ENCODE results near the gene KPNB1.

The KPNB1 gene

GRCh38 chr17:47715669-47716325 lies 66.1 kb downstream of the KPNB1 start:
- H3K27ac ChIP-seq: no peak overlapping the region
- TF ChIP-seq CTCF (conservative IDR thresholded peaks at IDR 0.05): no peak

GRCh38 chr17:47716375-47716774 lies 66.7 kb downstream of the KPNB1 start:
- no peak overlapping the region for H3K27ac ChIP-seq
- no peak for TF ChIP-seq CTCF (conservative IDR thresholded peaks at IDR 0.05)

GRCh38 chr17:47717261-47717697 lies 67.6 kb downstream of the KPNB1 start:
- peak; percentile 37 for TF ChIP-seq CTCF (conservative IDR thresholded peaks at IDR 0.05)
- no peak overlapping the region for H3K27ac ChIP-seq

- TF ChIP-seq CTCF (conservative IDR thresholded peaks at IDR 0.05): no peak
- H3K27ac ChIP-seq: no peak overlapping the region
These were observed 68.4 kb downstream of the KPNB1 start for GRCh38 chr17:47717979-47718621.

- no peak overlapping the region for H3K27ac ChIP-seq
- no peak for TF ChIP-seq CTCF (conservative IDR thresholded peaks at IDR 0.05)
These were observed 69.1 kb downstream of the KPNB1 start for GRCh38 chr17:47718634-47719405.

GRCh38 chr17:47719411-47720152 lies 69.9 kb downstream of the KPNB1 start:
- TF ChIP-seq CTCF (conservative IDR thresholded peaks at IDR 0.05): no peak

GRCh38 chr17:47720196-47720595 lies 70.5 kb downstream of the KPNB1 start:
- no peak for TF ChIP-seq CTCF (conservative IDR thresholded peaks at IDR 0.05)

More at GRCh38 chr17:47719411-47720152, 69.9 kb downstream of the KPNB1 start:
- no peak overlapping the region for H3K27ac ChIP-seq

More at GRCh38 chr17:47720196-47720595, 70.5 kb downstream of the KPNB1 start:
- no peak overlapping the region for H3K27ac ChIP-seq

Data from VCaP (cell line).